A549 (cell line): ENCODE results near the gene NPEPPS. TPM values are rescaled to one million over a fixed set of nuclear protein-coding genes. Genes with fewer than 3 reads are reported as not detected.

Experiments
- ATAC-seq, 2 experiments: fragments of 200-7000 bp in 1 of 2; fragments of >200 bp in 1 of 2; cut with Nextera tagmentation in 1 of 2; cut with Tn5 transposase in 1 of 2; 3 replicates each; pipeline versions ENCODE4 v1.8.0 to v1.9.1; 2018 to 2020; ENCODE audit warnings: mild to moderate bottlenecking in 1 of 2, moderate library complexity in 1 of 2
- CTCF ChIA-PET: fragments of 300-600 bp; sonication (Branson Sonifier 250); formaldehyde crosslinking; extraction: SDS; loops from one replicate; lab custom pipeline; 2021; ENCODE audit warnings: antibody characterized with exemption, inconsistent platforms; lab: Yijun Ruan, JAX
- POLR2A ChIA-PET: fragments of 350-600 bp; formaldehyde crosslinking; extraction: SDS; loops from one replicate; lab custom pipeline; 2021; ENCODE audit warnings: antibody characterized with exemption, inconsistent platforms; lab: Yijun Ruan, JAX
- DNase-seq, 2 experiments: peaks; one replicate each; pipeline versions ENCODE4 v3.0.0 to v3.0.0-alpha.2; 2011 to 2016; ENCODE audit warnings: low read depth in 1 of 2, low spot score in 1 of 2
- FAIRE-seq: peaks from 2 replicates; lab custom pipeline; 2011; peaks lifted over from hg19 to GRCh38; lab: Jason Lieb, UNC
- H3K27ac ChIP-seq, 2 experiments: fragments of >200 bp; sonication (Bioruptor Twin); formaldehyde crosslinking; 3 replicates each; pipeline ENCODE4 v1.5.1; 2016 to 2017
- H3K4me1 ChIP-seq: fragments of >200 bp; sonication (Bioruptor Twin); formaldehyde crosslinking; 3 replicates; pipeline ENCODE4 v1.6.1; 2016
- H3K4me2 ChIP-seq: fragments of >200 bp; sonication (Bioruptor Twin); formaldehyde crosslinking; 3 replicates; pipeline ENCODE4 v1.6.1; 2016
- H3K4me3 ChIP-seq: fragments of >200 bp; sonication (Bioruptor Twin); formaldehyde crosslinking; 3 replicates; pipeline ENCODE4 v1.5.1; 2016
- H3K9me3 ChIP-seq: fragments of >200 bp; sonication (Bioruptor Twin); formaldehyde crosslinking; 3 replicates; pipeline ENCODE4 v1.6.1; 2016
- BCL3 ChIP-seq: fragments of >200 bp; sonication (Bioruptor Twin); formaldehyde crosslinking; IDR thresholded peaks from 3 replicates; pipeline ENCODE4 v1.6.1; 2016
- CEBPB ChIP-seq, 2 experiments: fragments of >200 bp in 1 of 2; sonication (Bioruptor Twin) in 1 of 2; formaldehyde crosslinking in 1 of 2; IDR thresholded peaks; 2 replicates each; pipeline ENCODE4 v1.6.1; 2012 to 2016
- CTCF ChIP-seq: fragments of >200 bp; sonication (Bioruptor Twin); formaldehyde crosslinking; IDR thresholded peaks from 3 replicates; pipeline ENCODE4 v1.5.1; 2016
- EHF ChIP-seq: fragments of 250-450 bp; sonication (Bioruptor Pico); IDR thresholded peaks from 2 replicates; pipeline ENCODE4 v1.5.0; 2020; ENCODE audit warnings: mild to moderate bottlenecking
- FOSL2 ChIP-seq, 2 experiments: fragments of 450-650 bp in 1 of 2; fragments of >200 bp in 1 of 2; sonication (Bioruptor Twin) in 1 of 2; formaldehyde crosslinking; IDR thresholded peaks; 2 replicates each; pipeline versions ENCODE4 v1.5.0 to v1.6.1; 2016 to 2020; ENCODE audit warnings: mild to moderate bottlenecking in 1 of 2, moderate library complexity in 1 of 2
- HOXB5 ChIP-seq: fragments of 250-450 bp; sonication (Bioruptor Pico); IDR thresholded peaks from 2 replicates; pipeline ENCODE4 v1.5.0; 2020; ENCODE audit warnings: mild to moderate bottlenecking, moderate library complexity
- MAFK ChIP-seq: fragments of 450-650 bp; IDR thresholded peaks from 2 replicates; pipeline ENCODE4 v1.6.1; 2014; ENCODE audit not compliant: partially characterized antibody
- NPAS2 ChIP-seq: fragments of 250-450 bp; sonication (Bioruptor Pico); IDR thresholded peaks from 2 replicates; pipeline ENCODE4 v1.8.0; 2022; ENCODE audit warnings: mild to moderate bottlenecking, moderate library complexity, borderline replicate concordance
- PBX3 ChIP-seq: IDR thresholded peaks from 2 replicates; pipeline ENCODE4 v1.6.1; 2012
- PHF8 ChIP-seq: fragments of 200-600 bp; sonication (generic); IDR thresholded peaks from 2 replicates; pipeline ENCODE4 v1.6.1; 2016; ENCODE audit warnings: low read depth, mild to moderate bottlenecking, antibody characterized with exemption, moderate library complexity, borderline replicate concordance
- RAD21 ChIP-seq, 2 experiments: fragments of >200 bp in 1 of 2; sonication (Bioruptor Twin) in 1 of 2; formaldehyde crosslinking in 1 of 2; IDR thresholded peaks in 1 of 2; conservative IDR thresholded peaks in 1 of 2; 2 replicates in 1 of 2; 3 replicates in 1 of 2; pipeline ENCODE4 v1.6.1; 2012 to 2018; ENCODE audit warnings: inconsistent platforms in 1 of 2
- RCOR1 ChIP-seq: fragments of 150-350 bp; IDR thresholded peaks from 2 replicates; pipeline ENCODE4 v1.6.1; 2014; ENCODE audit warnings: antibody characterized with exemption, low read length, low read depth
- SMC3 ChIP-seq: fragments of >200 bp; sonication (Bioruptor Twin); formaldehyde crosslinking; IDR thresholded peaks from 3 replicates; pipeline ENCODE4 v1.6.1; 2018; ENCODE audit warnings: inconsistent platforms
- TP53 ChIP-seq: fragments of 250-450 bp; sonication (Bioruptor Pico); IDR thresholded peaks from 2 replicates; pipeline ENCODE4 v1.5.0; 2021; ENCODE audit warnings: mild to moderate bottlenecking, moderate library complexity
- WGBS: methylation state at CpG from one replicate; pipeline ENCODE4 v1.1.6; 2017; ENCODE audit errors: missing lambda C conversion rate; 5-methylcytosine and 5-hydroxymethylcytosine counted together
- polyA plus RNA-seq, 4 experiments: library from polyadenylated mRNA; depleted of rRNA in 3 of 4; stranded (reverse); fragments of >200 nt; fragmentation: RNase III in 1 of 4; extraction: RNeasy Plus Mini Kit Qiagen cat#74134 plus additional on column Dnase treatment in 1 of 4; gene quantifications; 2 replicates in 3 of 4; 3 replicates in 1 of 4; pipeline ENCODE4 v1.2.3, GENCODE V29; 2011 to 2017

NPEPPS gene
- polyA plus RNA-seq, 2 of the 4 experiments (the other 2 are of a cell fraction) = 99.2 to 169 TPM

DNA sequence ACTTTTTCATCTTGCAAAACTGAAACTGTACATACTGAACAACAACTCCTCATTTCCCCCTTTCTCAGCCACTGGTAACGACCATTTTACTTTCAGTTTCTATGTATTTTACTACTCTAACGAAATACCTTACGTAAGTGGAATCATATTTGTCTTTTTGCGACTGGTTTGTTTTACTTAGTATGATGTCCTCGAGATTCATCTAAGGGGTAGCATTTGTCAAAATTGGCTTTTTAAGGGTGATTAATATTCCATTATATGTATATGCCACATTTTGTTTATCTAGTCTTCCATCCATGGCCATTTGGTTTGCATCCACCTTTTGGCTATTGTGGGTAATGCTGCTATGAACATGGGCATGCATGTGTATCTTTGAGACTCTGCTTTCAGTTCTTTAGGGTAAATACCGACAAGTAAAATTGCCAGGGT lies 129.2 kb downstream of the NPEPPS start (continued):
- TF ChIP-seq EHF (CRISPR knock-in tag) = no peak

DNA sequence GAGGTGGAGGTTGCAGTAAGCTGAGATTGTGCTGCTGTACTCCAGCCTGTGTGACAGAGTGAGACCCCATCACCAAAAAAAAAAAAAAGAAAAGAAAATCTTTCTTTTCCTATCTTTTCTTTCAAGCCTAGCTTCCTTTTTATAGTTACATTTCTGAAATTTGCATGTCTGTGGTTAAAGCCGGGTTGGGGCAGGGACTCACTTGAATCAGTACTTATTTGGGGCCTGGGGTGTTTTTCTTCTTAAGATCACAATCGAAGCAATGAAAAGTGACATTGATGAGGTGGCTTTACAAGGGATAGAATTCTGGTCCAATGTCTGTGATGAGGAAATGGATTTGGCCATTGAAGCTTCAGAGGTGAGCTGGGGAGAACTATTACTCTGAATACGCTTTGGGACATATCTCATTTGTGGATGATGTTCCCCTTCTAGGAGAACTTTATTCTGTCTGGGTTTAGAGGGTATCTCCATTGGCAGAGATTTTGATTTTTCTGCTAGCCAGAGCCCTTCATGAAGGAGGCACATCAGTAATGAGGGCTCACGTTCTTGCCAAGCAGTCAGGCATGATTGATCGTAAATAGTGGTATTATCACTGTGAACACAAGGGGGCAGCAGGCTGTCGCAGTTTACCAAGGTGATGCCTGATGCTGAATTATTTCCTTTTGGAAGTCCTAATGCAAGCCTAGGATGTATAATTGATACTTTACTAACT lies 133.2 kb downstream of the NPEPPS start:
- no peak overlapping the region for H3K27ac ChIP-seq
- no peak overlapping the region for H3K4me2 ChIP-seq
- TF ChIP-seq RAD21 (conservative IDR thresholded peaks at IDR 0.05 in 1 of 2, IDR thresholded peaks at IDR 0.05 in 1 of 2) = peak; percentile 59 to 66; a peak in 3 of 5 replicates
- no peak for TF ChIP-seq RCOR1
- peak; percentile 88 for TF ChIP-seq CTCF
- peak; percentile 27; the same call in 1 of the 3 replicates for TF ChIP-seq SMC3
- TF ChIP-seq CEBPB (IDR thresholded peaks at IDR 0.05) = no peak
- TF ChIP-seq HOXB5 (CRISPR knock-in tag) = peak; percentile 82; the same call in 1 of the 2 replicates
- H3K9me3 ChIP-seq = no peaks in the 10 kb centered on the region
- POLR2A ChIA-PET = interaction anchor here (1.2 to 5.1 kb wide), 2 partner anchors 12 to 20 kb away, joined by 6 to 48 read pairs; partner anchors contain the start of gene KPNB1
- 42% methylated on average over 6 of the region's 6 CpGs for WGBS
- no peak overlapping the region for H3K4me3 ChIP-seq
- CTCF ChIA-PET = interaction anchor here (0.6 to 6.5 kb wide), 36 partner anchors 8 to 722 kb away, joined by 3 to 138 read pairs (median 5); partner anchors contain the start of gene KPNB1
- FAIRE-seq = peak; percentile 92
- peak; percentile 75 to 76 for DNase-seq
- H3K4me1 ChIP-seq = peaks cover 9% of the 10 kb centered on the region; the same call in 2 of the 3 replicates
- peak; percentile 88 to 95 for ATAC-seq

DNA sequence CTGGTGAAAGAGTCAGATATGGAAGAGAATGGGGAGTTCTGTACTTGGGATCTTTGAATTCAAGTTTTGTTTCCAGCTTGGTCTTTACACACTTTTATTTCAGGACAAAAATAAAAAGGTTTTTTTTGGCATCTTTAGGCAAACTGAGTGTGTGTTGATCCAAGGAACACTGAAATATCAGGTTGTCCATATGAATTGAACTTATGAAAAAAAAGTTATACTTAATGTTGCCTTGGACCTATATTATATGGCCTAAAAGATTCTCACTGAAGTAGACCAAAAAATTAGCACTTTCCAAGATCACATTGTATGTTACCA lies 133.7 kb downstream of the NPEPPS start:
- H3K9me3 ChIP-seq = no peaks in the 10 kb centered on the region
- CTCF ChIA-PET = interaction anchor here (0.6 to 6.5 kb wide), 28 partner anchors 12 to 723 kb away, joined by 3 to 138 read pairs (median 6); partner anchors contain the start of gene KPNB1
- FAIRE-seq (no peak), DNase-seq (no peak), ATAC-seq (no peak)
- H3K27ac ChIP-seq = no peak overlapping the region
- H3K4me2 ChIP-seq = no peak overlapping the region
- TF ChIP-seq NPAS2 (CRISPR knock-in tag) (no peak), FOSL2 (IDR thresholded peaks at IDR 0.05) (no peak), FOSL2 (CRISPR knock-in tag; IDR thresholded peaks at IDR 0.05) (no peak), PBX3 (no peak), BCL3 (no peak), MAFK (no peak)
- POLR2A ChIA-PET = interaction anchor here (1.2 to 5.1 kb wide), 2 partner anchors 13 to 20 kb away, joined by 6 to 48 read pairs; partner anchors contain the start of gene KPNB1
- H3K4me3 ChIP-seq = no peak overlapping the region
- peaks cover 10% of the 10 kb centered on the region; the same call in 2 of the 3 replicates for H3K4me1 ChIP-seq

- H3K4me1 ChIP-seq = peaks cover 14% of the 10 kb centered on the region; the same call in 2 of the 3 replicates
- no peak for TF ChIP-seq FOSL2 (IDR thresholded peaks at IDR 0.05)
- no peak for TF ChIP-seq FOSL2 (CRISPR knock-in tag; IDR thresholded peaks at IDR 0.05)
- TF ChIP-seq TP53 (CRISPR knock-in tag) = no peak
- no peak for TF ChIP-seq PHF8
- TF ChIP-seq CEBPB (IDR thresholded peaks at IDR 0.05) = peak; percentile 49 to 75; a peak in 3 of 4 replicates
- CTCF ChIA-PET = interaction anchor here (0.6 to 6.5 kb wide), 19 partner anchors 12 to 352 kb away, joined by 3 to 138 read pairs (median 7); partner anchors contain the start of gene KPNB1
- no peak for ATAC-seq
- no peak for DNase-seq
- no peaks in the 10 kb centered on the region for H3K9me3 ChIP-seq
- no peak for FAIRE-seq
- no peak overlapping the region for H3K4me3 ChIP-seq
- WGBS = 84% methylated on average over 3 of the region's 3 CpGs
- H3K4me2 ChIP-seq = no peak overlapping the region
- H3K27ac ChIP-seq = no peak overlapping the region
- POLR2A ChIA-PET = interaction anchor here (5.1 kb wide), 1 partner anchor 14 kb away, joined by 48 read pairs; the partner anchor contains the start of gene KPNB1
Observed at GRCh38 chr17:47665655-47666054, 134.7 kb downstream of the NPEPPS start.
